ENCODE results near the gene MIS18BP1.
"Not testable (repeated sequence)": the region's sequence is repeated elsewhere in the genome, so short reads cannot be mapped to it uniquely, and the experiment has no call there.

The MIS18BP1 gene

GRCh38 chr14:45253070-45253753 is at the start of gene MIS18BP1:
Gene MIS18BP1, minus strand, starts transcription at chr14:45253202. Its CDS starts 5,916 bp downstream, at chr14:45247286.
- in situ Hi-C loops (cut with MboI; ENCODE audit: low sequenced_read_pairs) = no loop called here

GRCh38 chr14:45298423-45299117 is 45.6 kb upstream of the MIS18BP1 start:
- in situ Hi-C loops (cut with MboI; ENCODE audit: low sequenced_read_pairs) = no loop called here

- in situ Hi-C loops (cut with MboI; ENCODE audit: low sequenced_read_pairs) = not testable (repeated sequence)
These were observed 41.8 kb upstream of the MIS18BP1 start for GRCh38 chr14:45294796-45295195.

- in situ Hi-C loops (cut with MboI; ENCODE audit: low sequenced_read_pairs) = no loop called here
These were observed 37.5 kb upstream of the MIS18BP1 start for GRCh38 chr14:45290547-45290946.

GRCh38 chr14:45287610-45288009 is 34.6 kb upstream of the MIS18BP1 start:
- in situ Hi-C loops (cut with MboI; ENCODE audit: low sequenced_read_pairs) = no loop called here

GRCh38 chr14:45284802-45285201 is 31.8 kb upstream of the MIS18BP1 start:
- in situ Hi-C loops (cut with MboI; ENCODE audit: low sequenced_read_pairs) = no loop called here

- in situ Hi-C loops (cut with MboI; ENCODE audit: low sequenced_read_pairs) = not testable (repeated sequence)
These were observed 28.9 kb upstream of the MIS18BP1 start for GRCh38 chr14:45281731-45282400.

- in situ Hi-C loops (cut with MboI; ENCODE audit: low sequenced_read_pairs) = no loop called here
These were observed 19.0 kb upstream of the MIS18BP1 start for GRCh38 chr14:45271858-45272537.

- in situ Hi-C loops (cut with MboI; ENCODE audit: low sequenced_read_pairs) = no loop called here
These were observed 17.0 kb upstream of the MIS18BP1 start for GRCh38 chr14:45270031-45270430.

GRCh38 chr14:45267071-45267470 is 14.1 kb upstream of the MIS18BP1 start:
- in situ Hi-C loops (cut with MboI; ENCODE audit: low sequenced_read_pairs) = no loop called here

GRCh38 chr14:45262637-45263036 is 9.6 kb upstream of the MIS18BP1 start:
- in situ Hi-C loops (cut with MboI; ENCODE audit: low sequenced_read_pairs) = no loop called here

GRCh38 chr14:45261209-45261608 is 8.2 kb upstream of the MIS18BP1 start:
- in situ Hi-C loops (cut with MboI; ENCODE audit: low sequenced_read_pairs) = no loop called here

- in situ Hi-C loops (cut with MboI; ENCODE audit: low sequenced_read_pairs) = no loop called here
These were observed 5.8 kb upstream of the MIS18BP1 start for GRCh38 chr14:45258805-45259204.

- in situ Hi-C loops (cut with MboI; ENCODE audit: low sequenced_read_pairs) = no loop called here
These were observed 5.1 kb upstream of the MIS18BP1 start for GRCh38 chr14:45258073-45258472.

- in situ Hi-C loops (cut with MboI; ENCODE audit: low sequenced_read_pairs) = no loop called here
These were observed 1.8 kb upstream of the MIS18BP1 start for GRCh38 chr14:45254771-45255170.

GRCh38 chr14:45253754-45254310 is 830 bp upstream of the MIS18BP1 start:
- in situ Hi-C loops (cut with MboI; ENCODE audit: low sequenced_read_pairs) = no loop called here

GRCh38 chr14:45252366-45253069 is 484 bp downstream of the MIS18BP1 start:
- in situ Hi-C loops (cut with MboI; ENCODE audit: low sequenced_read_pairs) = no loop called here

GRCh38 chr14:45251912-45252311 is 1.1 kb downstream of the MIS18BP1 start:
- in situ Hi-C loops (cut with MboI; ENCODE audit: low sequenced_read_pairs) = no loop called here

- in situ Hi-C loops (cut with MboI; ENCODE audit: low sequenced_read_pairs) = no loop called here
These were observed 3.0 kb downstream of the MIS18BP1 start for GRCh38 chr14:45249856-45250575.

- in situ Hi-C loops (cut with MboI; ENCODE audit: low sequenced_read_pairs) = no loop called here
These were observed 5.6 kb downstream of the MIS18BP1 start for GRCh38 chr14:45247427-45247826.
